T-helper 17 cell (primary cell): ENCODE data around the gene IARS2. TPM values are rescaled to one million over a fixed set of nuclear protein-coding genes. Genes with fewer than 3 reads are reported as not detected.
A peak's percentile ranks its signal among the peaks of the same experiment; 100 is the strongest.
"Not testable (repeated sequence)": the region's sequence is repeated elsewhere in the genome, so short reads cannot be mapped to it uniquely, and the experiment has no call there.

Source experiments
- ATAC-seq: fragments of 150-1000 bp; cut with Tn5 transposase; 2 replicates; pipeline ENCODE4 v1.10.0; 2021; ENCODE audit warnings: mild to moderate bottlenecking, moderate library complexity
- DNase-seq, 3 donors: peaks; one replicate each; pipeline versions ENCODE4 v3.0.0 to v3.0.0-alpha.2; 2020 to 2021
- H3K9me3 ChIP-seq: one replicate; pipeline ENCODE4 v1.7.0; 2013; ENCODE audit warnings: low read length, mild to moderate bottlenecking; ENCODE audit not compliant: control insufficient read depth, poor library complexity, severe bottlenecking
- H3K27ac Mint-ChIP-seq: one replicate; pipeline ENCODE4 v1.8.0; 2022; ENCODE audit warnings: mild to moderate bottlenecking, moderate library complexity, mixed read lengths
- H3K27me3 Mint-ChIP-seq: one replicate; pipeline ENCODE4 v1.8.0; 2022; ENCODE audit warnings: mixed read lengths
- H3K36me3 Mint-ChIP-seq: one replicate; pipeline ENCODE4 v1.8.0; 2022; ENCODE audit warnings: low read depth, mixed read lengths
- H3K4me1 Mint-ChIP-seq: one replicate; pipeline ENCODE4 v1.8.0; 2022; ENCODE audit warnings: mild to moderate bottlenecking, mixed read lengths
- H3K4me3 Mint-ChIP-seq: one replicate; pipeline ENCODE4 v1.8.0; 2022; ENCODE audit warnings: mild to moderate bottlenecking, moderate library complexity, mixed read lengths
- total RNA-seq, 4 donors: library from RNA in 2 of 4; stranded (reverse) in 2 of 4; gene quantifications; one replicate each; pipeline ENCODE4 v1.2.3 and lab custom pipeline; 2022 to 2026

The IARS2 gene
- total RNA-seq, 2 donors from 2014 or later = 29.8 to 32.6 TPM

GRCh38 chr1:220127076-220127475 is 33.1 kb downstream of the IARS2 start:
- ATAC-seq = no peak
- no peak overlapping the region for H3K27ac Mint-ChIP-seq

GRCh38 chr1:220129479-220130210 is 35.7 kb downstream of the IARS2 start:
- peaks cover 11% of the 10 kb centered on the region for H3K36me3 Mint-ChIP-seq
- H3K27ac Mint-ChIP-seq = peak overlapping the region; percentile 78
- H3K4me1 Mint-ChIP-seq = peaks cover 18% of the 10 kb centered on the region
- H3K9me3 ChIP-seq = no peaks in the 10 kb centered on the region
- ATAC-seq (no peak), DNase-seq (no peak)
- no peaks in the 10 kb centered on the region for H3K27me3 Mint-ChIP-seq
- H3K4me3 Mint-ChIP-seq = no peak overlapping the region

More at GRCh38 chr1:220127076-220127475, 33.1 kb downstream of the IARS2 start:
- H3K9me3 ChIP-seq = no peaks in the 10 kb centered on the region
- Mint-ChIP-seq H3K27me3 (no peaks in the 10 kb centered on the region), H3K4me3 (no peak overlapping the region), H3K36me3 (peaks cover 12% of the 10 kb centered on the region), H3K4me1 (peaks cover 21% of the 10 kb centered on the region)
- DNase-seq = no peak

GRCh38 chr1:220135755-220136154 is 41.8 kb downstream of the IARS2 start:
- ATAC-seq (no peak), DNase-seq (no peak)
- Mint-ChIP-seq H3K36me3 (peaks cover 6% of the 10 kb centered on the region), H3K27me3 (no peaks in the 10 kb centered on the region), H3K4me1 (peaks cover 10% of the 10 kb centered on the region), H3K4me3 (no peak overlapping the region), H3K27ac (no peak overlapping the region)
- no peaks in the 10 kb centered on the region for H3K9me3 ChIP-seq

GRCh38 chr1:220137019-220137786 is 43.3 kb downstream of the IARS2 start:
- peaks cover 6% of the 10 kb centered on the region for H3K36me3 Mint-ChIP-seq
- H3K9me3 ChIP-seq = no peaks in the 10 kb centered on the region
- DNase-seq = no peak
- H3K27me3 Mint-ChIP-seq = no peaks in the 10 kb centered on the region
- peaks cover 9% of the 10 kb centered on the region for H3K4me1 Mint-ChIP-seq
- peak overlapping the region; percentile 49 for H3K4me3 Mint-ChIP-seq
- peak overlapping the region; percentile 80 for H3K27ac Mint-ChIP-seq
- peak; percentile 96 for ATAC-seq

- H3K9me3 ChIP-seq = no peaks in the 10 kb centered on the region
- Mint-ChIP-seq H3K4me3 (no peak overlapping the region), H3K27ac (peak overlapping the region; percentile 62), H3K36me3 (peaks cover 8% of the 10 kb centered on the region), H3K27me3 (no peaks in the 10 kb centered on the region), H3K4me1 (peaks cover 6% of the 10 kb centered on the region)
- no peak for ATAC-seq
- no peak for DNase-seq
Observed at GRCh38 chr1:220139966-220140365, 46.0 kb downstream of the IARS2 start.

GRCh38 chr1:220144051-220144450 is 50.1 kb downstream of the IARS2 start:
- Mint-ChIP-seq H3K27ac (peak overlapping the region; percentile 56), H3K4me3 (no peak overlapping the region), H3K36me3 (peaks cover 11% of the 10 kb centered on the region), H3K4me1 (peaks cover 4% of the 10 kb centered on the region), H3K27me3 (no peaks in the 10 kb centered on the region)
- DNase-seq (no peak), ATAC-seq (no peak)
- no peaks in the 10 kb centered on the region for H3K9me3 ChIP-seq

GRCh38 chr1:220149742-220150141 is 55.8 kb downstream of the IARS2 start:
- H3K4me1 Mint-ChIP-seq = peaks cover 2% of the 10 kb centered on the region
- H3K27ac Mint-ChIP-seq = no peak overlapping the region
- no peaks in the 10 kb centered on the region for H3K27me3 Mint-ChIP-seq
- ATAC-seq (no peak), DNase-seq (no peak)
- no peak overlapping the region for H3K4me3 Mint-ChIP-seq
- H3K9me3 ChIP-seq = no peaks in the 10 kb centered on the region
- peaks cover 6% of the 10 kb centered on the region for H3K36me3 Mint-ChIP-seq

GRCh38 chr1:220151454-220151853 is 57.5 kb downstream of the IARS2 start:
- H3K27ac Mint-ChIP-seq = peak overlapping the region; percentile 81
- DNase-seq (no peak), ATAC-seq (no peak)
- peaks cover 2% of the 10 kb centered on the region for H3K36me3 Mint-ChIP-seq
- no peaks in the 10 kb centered on the region for H3K9me3 ChIP-seq
- H3K4me3 Mint-ChIP-seq = no peak overlapping the region
- peaks cover 4% of the 10 kb centered on the region for H3K4me1 Mint-ChIP-seq
- no peaks in the 10 kb centered on the region for H3K27me3 Mint-ChIP-seq

GRCh38 chr1:220153147-220153546 is 59.2 kb downstream of the IARS2 start:
- H3K4me3 Mint-ChIP-seq = no peak overlapping the region
- DNase-seq (no peak), ATAC-seq (no peak)
- no peak overlapping the region for H3K27ac Mint-ChIP-seq
- peaks cover 7% of the 10 kb centered on the region for H3K4me1 Mint-ChIP-seq
- H3K9me3 ChIP-seq = no peaks in the 10 kb centered on the region
- peaks cover 2% of the 10 kb centered on the region for H3K36me3 Mint-ChIP-seq
- H3K27me3 Mint-ChIP-seq = no peaks in the 10 kb centered on the region

GRCh38 chr1:220156620-220157146 is 62.8 kb downstream of the IARS2 start:
- Mint-ChIP-seq H3K27me3 (no peaks in the 10 kb centered on the region), H3K4me1 (peaks cover 10% of the 10 kb centered on the region), H3K27ac (peak overlapping the region; percentile 0), H3K36me3 (peaks cover 4% of the 10 kb centered on the region), H3K4me3 (peak overlapping the region; percentile 16)
- H3K9me3 ChIP-seq = no peaks in the 10 kb centered on the region
- DNase-seq = no peak
- ATAC-seq = peak; percentile 40

- H3K36me3 Mint-ChIP-seq = peaks cover 4% of the 10 kb centered on the region
- no peak for ATAC-seq
- DNase-seq = no peak
- H3K4me1 Mint-ChIP-seq = peaks cover 10% of the 10 kb centered on the region
- no peaks in the 10 kb centered on the region for H3K9me3 ChIP-seq
- no peaks in the 10 kb centered on the region for H3K27me3 Mint-ChIP-seq
- no peak overlapping the region for H3K4me3 Mint-ChIP-seq
- H3K27ac Mint-ChIP-seq = peak overlapping the region; percentile 0
Observed at GRCh38 chr1:220157738-220158137, 63.8 kb downstream of the IARS2 start.

- H3K4me3 Mint-ChIP-seq, H3K4me1 Mint-ChIP-seq, ATAC-seq, H3K27me3 Mint-ChIP-seq, DNase-seq, H3K9me3 ChIP-seq, H3K36me3 Mint-ChIP-seq: not testable (repeated sequence)
- H3K27ac Mint-ChIP-seq = peak overlapping the region; percentile 0
Observed at GRCh38 chr1:220158530-220158929, 64.6 kb downstream of the IARS2 start.

GRCh38 chr1:220159041-220159440 is 65.1 kb downstream of the IARS2 start:
- peaks cover 10% of the 10 kb centered on the region for H3K4me1 Mint-ChIP-seq
- no peak for ATAC-seq
- H3K9me3 ChIP-seq = no peaks in the 10 kb centered on the region
- DNase-seq = no peak
- H3K27me3 Mint-ChIP-seq = no peaks in the 10 kb centered on the region
- no peak overlapping the region for H3K4me3 Mint-ChIP-seq
- H3K27ac Mint-ChIP-seq = no peak overlapping the region
- H3K36me3 Mint-ChIP-seq = peaks cover 4% of the 10 kb centered on the region
